HG02943 (cell line): Measurements from ENCODE around the gene SLC47A1.
"Not testable (repeated sequence)": the region's sequence is repeated elsewhere in the genome, so short reads cannot be mapped to it uniquely, and the experiment has no call there.

Source experiments
- ATAC-seq: cut with Tn5 transposase; IDR thresholded peaks from one replicate; pipeline ENCODE4 v1.9.1; 2021; ENCODE audit warnings: mild to moderate bottlenecking, low read depth, moderate library complexity; ENCODE audit not compliant: unreplicated experiment

The SLC47A1 gene

DNA sequence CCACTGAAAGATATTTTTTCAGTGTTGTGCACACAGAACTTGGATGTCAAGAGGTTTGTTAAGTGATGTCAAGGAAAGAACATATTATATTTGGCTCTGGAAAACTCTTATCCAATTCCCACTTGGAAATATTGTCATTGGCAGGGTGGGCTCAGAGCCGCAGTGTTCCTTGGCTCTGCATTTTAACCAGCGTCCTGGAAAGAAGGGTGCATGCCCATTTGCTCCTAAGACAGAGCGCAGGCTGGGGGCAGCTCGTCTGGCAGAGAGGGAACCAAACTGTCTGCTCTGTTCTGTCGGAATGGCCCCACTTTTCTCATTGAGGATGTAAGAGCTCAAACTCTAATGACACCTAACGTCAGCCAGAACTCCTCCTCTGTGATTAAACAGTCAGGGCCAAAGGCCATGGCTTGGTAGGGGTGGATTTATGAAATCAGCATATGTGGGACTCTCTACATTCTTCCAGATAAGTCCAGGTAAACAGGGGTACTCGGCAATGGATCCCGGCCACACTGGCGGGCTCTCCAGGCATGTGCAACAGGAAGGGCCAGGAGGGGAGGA, 18.0 kb downstream of the SLC47A1 start:
- no peak for ATAC-seq

GRCh38 chr17:19553036-19553435, 19.4 kb downstream of the SLC47A1 start:
- no peak for ATAC-seq

- ATAC-seq: no peak
Observed at GRCh38 chr17:19554393-19554792, 20.7 kb downstream of the SLC47A1 start.

- no peak for ATAC-seq
Observed at GRCh38 chr17:19555746-19556145, 22.1 kb downstream of the SLC47A1 start.

GRCh38 chr17:19558946-19559345, 25.3 kb downstream of the SLC47A1 start:
- ATAC-seq: no peak

GRCh38 chr17:19561697-19562318, 28.2 kb downstream of the SLC47A1 start:
- no peak for ATAC-seq

DNA sequence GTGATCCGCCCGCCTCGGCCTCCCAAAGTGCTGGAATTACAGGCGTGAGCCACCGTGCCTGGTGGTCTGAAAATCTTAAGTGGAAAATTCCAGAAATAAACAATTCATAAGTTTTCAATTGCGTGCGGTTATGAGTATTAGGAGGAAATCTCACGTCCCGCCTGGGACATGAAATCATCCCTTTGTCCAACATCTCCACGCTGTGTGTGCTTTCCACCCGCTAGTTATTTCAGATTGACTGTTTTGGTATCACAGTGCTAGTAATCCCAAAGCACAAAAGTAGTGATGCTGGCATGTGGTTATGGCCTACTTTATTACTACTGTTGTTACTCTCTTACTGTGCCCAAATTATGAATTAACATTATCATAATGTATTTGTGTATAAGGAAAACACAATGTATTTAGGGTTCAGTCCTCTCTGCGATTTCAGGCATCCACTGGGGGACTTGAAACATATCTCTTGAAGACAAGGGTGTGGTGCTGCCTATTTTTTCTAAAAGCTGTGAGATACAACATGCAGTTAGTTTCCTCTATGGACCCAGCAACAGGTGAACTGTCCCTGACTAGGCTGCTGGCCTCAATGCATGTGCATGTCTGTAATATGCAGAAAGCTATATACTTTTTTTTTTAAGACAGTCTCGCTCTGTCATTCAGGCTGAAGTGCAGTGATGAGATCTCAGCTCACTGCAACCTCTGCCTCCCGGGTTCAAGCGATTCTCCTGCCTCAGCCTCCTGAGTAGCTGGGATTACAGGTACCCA, 32.3 kb downstream of the SLC47A1 start:
- no peak for ATAC-seq

GRCh38 chr17:19567216-19568015, 33.8 kb downstream of the SLC47A1 start:
- ATAC-seq: no peak

- ATAC-seq: no peak
Observed at GRCh38 chr17:19568016-19568350, 34.3 kb downstream of the SLC47A1 start.

GRCh38 chr17:19569785-19570543, 36.3 kb downstream of the SLC47A1 start:
- no peak for ATAC-seq

GRCh38 chr17:19570544-19571062, 36.9 kb downstream of the SLC47A1 start:
- no peak for ATAC-seq

DNA sequence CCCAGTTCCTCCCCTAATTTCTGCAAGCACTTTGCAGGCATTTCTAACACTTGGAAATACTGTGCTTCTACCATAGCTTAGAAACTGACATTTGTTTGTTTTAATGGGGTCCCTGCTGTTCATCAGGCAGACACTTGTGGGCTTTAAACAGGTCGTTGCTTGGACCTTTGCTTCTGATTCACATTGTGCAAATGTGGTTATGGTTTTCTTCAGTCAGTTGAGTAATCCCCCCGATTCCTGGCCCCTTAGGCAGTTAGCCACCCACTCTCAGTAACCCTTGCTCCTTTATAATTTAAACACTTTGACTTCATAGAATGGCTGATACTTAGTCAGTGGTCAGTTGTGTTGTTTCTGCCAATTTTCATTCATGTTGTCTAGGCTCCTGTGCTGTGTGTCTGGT, 39.4 kb downstream of the SLC47A1 start:
- ATAC-seq: no peak

GRCh38 chr17:19574956-19575355, 41.3 kb downstream of the SLC47A1 start:
- ATAC-seq: no peak

- ATAC-seq: no peak
Observed at GRCh38 chr17:19578545-19578944, 44.9 kb downstream of the SLC47A1 start.

DNA sequence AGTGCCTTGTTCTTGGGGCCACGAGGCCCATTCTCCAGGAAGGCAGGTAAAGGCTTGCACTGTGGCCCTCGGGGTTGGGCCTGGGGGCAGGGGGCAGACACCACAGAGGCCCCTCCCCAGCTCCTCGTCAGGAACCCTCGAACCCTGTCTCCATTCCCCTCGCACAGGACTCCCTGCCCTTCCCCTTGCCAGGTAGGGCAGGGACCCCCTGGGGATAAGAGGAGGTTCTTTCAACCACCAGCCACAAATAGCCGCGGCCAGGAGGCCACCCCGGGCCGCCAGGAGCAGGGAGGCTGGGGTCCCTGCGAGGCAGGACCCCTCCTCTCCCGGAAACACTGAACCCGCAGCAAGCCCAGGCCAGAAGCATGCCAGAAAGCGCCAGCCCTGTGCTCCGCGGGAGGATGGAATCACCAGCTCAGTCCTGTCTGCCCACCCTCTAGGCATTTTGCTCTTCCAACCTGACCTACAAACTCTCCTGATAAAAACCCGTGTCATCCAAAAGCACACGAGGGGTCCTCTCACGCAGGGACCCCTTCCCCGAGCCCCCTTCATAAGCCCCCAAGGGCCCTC, 45.6 kb downstream of the SLC47A1 start:
- ATAC-seq: no peak

GRCh38 chr17:19579867-19580565, 46.4 kb downstream of the SLC47A1 start:
- ATAC-seq: no peak

GRCh38 chr17:19580566-19580920, 46.9 kb downstream of the SLC47A1 start:
- not testable (repeated sequence) for ATAC-seq

GRCh38 chr17:19582152-19582551, 48.5 kb downstream of the SLC47A1 start:
- not testable (repeated sequence) for ATAC-seq

DNA sequence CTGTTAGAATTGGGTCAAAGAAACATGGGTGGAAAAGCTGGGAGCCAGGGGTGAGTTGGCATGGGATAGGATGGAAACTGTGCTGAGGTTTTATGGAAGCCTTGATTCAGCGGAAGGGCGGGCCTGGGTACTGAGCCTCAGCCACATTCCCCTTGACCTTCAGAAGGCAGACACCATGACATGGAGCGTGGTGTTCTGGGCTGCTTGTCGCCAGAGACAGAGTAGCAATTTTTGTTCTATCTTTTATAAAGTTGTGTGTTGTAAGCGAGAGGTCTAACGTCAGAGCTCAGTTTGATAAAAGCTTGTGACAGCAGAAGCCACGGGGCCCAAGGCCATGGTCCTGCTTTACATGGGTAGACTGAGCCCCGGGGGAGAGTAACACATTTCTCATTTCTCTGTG, 50.2 kb downstream of the SLC47A1 start:
- no peak for ATAC-seq
